GM19043 (cell line): ENCODE results near the gene SOST.

Experiments
- ATAC-seq: cut with Tn5 transposase; IDR thresholded peaks from one replicate; pipeline ENCODE4 v1.9.1; 2021; ENCODE audit warnings: low read depth; ENCODE audit not compliant: unreplicated experiment

Gene SOST

DNA sequence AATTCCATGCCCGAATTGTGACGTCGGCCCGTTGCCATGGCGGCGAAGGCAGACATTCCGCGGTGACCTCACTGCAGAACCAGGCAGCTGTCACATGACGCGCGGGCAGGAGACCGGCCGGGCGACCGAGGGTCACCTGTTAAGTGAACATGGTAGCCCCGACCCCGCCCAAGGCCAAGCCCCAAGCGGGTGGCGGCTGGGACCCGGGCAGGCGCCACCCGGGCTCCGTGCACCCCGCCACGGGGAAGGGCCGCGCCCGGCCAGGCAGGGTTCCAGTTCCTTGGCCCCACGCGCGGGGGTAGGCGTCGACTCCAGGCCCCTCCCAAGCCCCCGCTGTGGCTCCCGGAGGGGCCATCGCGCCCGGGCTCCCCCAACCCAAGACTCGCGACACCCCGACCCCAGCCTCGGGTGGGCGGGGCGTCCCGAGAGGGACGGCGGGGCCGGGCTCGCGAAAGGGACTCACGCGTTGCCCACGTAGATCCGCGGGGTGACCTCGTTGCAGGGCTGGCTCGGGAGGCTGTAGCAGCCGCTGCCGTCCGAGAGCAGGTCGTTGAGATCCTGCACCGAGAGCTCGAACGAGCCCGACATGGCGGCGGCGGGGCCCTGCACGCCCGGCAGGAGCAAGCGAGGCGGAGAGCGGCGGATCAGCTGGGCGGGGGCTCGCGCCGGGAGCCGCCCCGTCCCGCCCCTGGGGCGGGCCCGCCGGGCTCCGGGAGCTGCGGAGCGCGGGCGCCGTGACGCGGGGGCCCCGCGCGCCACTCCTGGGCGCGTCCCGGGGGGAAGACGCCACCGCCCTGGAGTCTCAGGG lies 19.9 kb upstream of the SOST start, which contains the start of gene DUSP3:
TSS of gene DUSP3 (minus strand) at position 641 of the 808 bp plus-strand sequence. CDS start at position 588, 53 bp downstream.
- ATAC-seq: peak; percentile 71

DNA sequence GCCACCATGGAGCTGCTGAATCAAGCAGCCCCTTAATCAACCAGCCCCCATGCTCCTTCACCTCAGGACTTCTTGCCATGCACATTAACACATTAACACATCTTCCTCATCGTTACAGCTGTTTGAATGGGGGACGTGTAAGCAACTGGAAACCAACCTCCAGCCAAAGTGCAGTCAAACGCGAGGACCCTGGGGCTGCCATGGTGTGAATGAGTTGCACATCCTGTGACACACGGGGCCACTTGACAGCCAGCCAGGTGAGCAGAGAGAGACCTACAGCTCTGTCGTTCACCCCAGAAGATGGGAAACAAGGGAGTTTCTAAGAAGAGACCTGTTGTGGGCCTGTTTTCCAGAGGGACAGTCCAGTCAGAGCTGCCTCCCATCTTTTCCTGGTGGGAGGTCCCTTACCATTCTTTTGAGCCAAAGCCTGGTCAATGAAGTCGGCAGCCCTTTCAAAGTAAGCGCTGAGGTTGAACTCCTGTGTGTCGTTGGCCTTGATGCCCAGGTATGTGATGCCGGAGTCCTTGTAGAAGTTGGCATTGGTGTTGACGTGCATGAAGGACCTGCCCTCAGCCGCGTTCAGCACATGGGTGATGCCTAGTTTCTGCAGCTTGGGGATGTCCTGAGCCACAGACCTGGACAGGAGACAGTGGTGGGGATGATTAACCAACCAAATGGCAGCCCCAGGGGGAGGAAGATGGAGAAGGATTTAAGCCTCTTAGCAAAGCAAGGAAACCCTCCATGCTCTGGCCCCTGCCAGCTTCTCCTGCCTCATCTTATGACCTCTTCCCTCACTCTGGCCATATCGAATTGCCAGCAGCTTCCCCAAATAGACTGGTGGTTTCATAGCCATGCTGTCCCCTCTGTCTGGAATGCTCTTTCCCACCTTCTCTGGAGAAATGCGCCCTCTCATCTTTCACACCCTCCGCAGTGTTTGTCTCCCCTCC lies 16.0 kb upstream of the SOST start:
- ATAC-seq: no peak

DNA sequence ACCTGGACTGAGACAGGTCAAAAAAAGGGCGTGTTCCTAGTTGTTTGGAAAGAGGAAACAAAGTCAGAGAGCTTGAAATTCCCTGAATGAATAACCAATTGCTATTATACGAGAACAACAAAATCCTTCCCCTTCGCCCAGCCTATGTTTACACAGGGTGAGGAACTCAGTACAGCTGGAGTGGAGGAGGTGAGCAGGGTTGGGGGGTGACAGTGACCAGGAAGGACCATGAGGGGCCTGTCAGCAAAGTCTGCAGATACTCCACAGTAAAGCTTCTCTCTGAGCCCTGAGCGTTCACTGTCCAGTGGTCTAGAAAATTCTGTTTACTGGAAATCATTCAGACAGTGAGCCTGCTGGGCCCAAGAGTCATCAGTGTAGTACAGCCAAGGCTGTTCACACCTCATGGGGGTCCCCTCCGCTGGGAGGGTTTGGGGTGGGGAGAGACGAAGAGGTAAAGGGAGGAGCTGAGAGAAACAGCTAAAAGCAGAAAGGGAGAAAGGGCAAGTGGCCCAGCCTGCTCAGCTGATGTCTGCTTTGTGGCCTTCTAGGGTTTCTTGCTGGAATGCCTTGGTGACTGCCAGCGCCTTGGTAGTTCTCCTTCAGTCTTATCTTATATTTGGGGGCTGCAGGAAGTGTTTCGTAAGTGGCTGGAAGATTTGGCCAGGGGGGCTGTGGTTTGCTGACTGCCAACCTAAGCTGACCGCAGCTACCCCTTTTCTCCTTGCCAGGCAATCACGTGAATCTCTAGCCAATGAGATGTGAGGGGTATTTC lies 14.5 kb upstream of the SOST start:
- no peak for ATAC-seq

DNA sequence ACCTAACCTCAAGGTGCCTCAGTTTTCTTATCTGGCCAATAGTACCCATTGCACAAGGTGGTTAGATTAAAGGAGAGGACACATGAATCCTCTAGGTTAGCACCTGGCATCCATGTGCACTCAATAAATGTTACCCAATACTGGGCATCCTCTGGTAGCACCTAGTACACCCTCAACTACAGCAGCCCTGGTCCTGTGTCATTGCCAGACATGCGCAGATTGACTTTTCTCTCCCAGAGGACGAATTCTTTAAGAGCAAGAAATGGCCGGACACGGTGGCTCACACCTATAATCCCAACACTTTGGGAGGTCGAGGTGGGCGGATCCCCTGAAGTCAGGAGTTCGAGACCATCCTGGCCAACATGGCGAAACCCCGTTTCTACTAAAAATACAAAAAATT lies 12.9 kb upstream of the SOST start:
- ATAC-seq: no peak

DNA sequence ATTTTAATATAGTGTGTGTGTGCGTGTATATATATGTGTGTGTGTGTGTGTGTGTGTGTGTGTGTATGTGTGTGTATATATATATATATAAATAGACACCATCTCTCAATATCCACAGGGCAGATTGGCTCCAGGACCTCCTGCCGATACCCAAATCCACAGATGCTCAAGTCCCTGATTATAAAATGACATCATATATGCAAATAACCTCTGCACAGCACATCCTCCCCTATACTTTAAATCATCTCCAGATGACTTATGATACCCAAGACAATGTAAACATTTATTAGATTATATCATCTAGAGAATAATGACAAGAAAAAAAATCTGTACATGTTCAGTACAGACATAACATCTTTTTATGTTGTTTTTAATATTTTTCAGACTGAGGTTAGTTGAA lies 12.4 kb upstream of the SOST start:
- no peak for ATAC-seq

DNA sequence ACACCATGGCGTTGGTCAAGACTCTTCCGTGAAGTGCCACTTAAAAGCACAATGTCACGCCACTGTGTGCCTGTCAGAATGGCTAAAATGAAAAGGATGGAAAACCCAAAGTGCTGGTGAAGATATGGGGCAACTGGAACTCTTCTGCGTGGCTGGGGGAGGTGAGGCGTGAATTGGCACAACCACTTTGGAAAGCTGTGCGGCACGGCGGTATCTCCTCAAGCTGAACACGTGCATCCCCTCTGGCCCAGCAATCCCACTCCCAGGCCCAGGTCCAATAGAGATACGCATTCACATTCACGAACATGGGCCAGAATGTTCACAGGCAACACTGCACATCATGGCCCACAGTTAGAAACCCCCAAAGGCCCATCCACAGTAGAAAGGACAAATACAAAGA lies 11.3 kb upstream of the SOST start:
- no peak for ATAC-seq

DNA sequence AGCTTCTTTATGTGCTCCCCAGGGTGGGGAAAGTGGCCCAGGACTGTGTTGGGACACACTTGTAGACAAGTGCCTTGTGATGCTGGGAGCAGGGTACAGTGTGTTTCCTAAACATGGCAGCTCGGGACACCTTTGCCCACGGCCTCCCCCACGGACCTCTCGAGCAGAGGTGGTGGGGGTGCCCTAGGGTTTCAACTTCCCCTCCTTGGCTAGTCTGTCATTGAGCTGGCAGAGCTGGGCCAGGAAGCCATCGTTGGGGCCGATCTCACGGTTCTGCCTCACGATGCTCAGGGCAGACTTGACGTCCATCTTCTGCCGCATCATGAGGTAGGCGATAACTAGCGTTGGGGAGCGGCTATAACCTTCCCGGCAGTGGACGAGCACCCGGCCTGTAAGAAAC lies 10.8 kb upstream of the SOST start:
- ATAC-seq: no peak

DNA sequence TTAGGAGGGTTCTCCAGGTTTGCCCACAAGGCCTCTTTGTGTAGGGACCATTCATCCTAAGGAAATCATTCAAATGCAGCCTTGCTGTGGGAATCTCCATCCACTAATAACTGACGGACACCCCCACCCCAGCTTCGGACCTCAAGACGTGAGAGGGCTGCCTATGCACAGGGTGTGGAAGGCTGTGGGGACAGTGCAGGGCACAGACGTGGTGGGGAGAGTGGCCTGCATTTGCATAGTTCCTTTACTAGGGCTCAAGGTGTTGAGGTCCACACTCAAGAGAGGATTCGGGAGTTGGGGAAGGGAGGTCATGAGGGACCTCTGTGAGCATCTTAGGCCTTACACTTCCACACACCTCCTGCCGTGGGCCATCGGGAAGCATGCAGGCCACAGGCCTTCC lies 10.4 kb upstream of the SOST start:
- no peak for ATAC-seq

DNA sequence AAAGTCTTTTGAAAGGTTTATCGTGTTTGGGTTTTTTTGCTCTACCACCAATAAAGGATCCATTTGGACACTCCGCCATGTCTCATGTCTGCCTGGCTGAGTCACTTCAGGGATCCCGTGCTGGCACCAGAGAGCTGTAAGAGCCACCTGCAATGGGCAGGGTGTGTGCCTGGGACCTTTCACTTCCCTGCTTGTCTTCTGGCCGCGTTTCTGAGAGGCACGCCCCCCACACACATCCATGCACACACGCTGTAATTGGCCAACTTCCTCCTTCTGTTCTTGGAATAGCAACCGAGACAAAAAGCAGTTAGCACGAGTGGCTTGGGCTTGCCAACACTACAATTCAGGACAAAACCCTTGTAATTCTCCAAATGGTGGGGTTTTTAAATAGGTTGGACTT lies 9.8 kb upstream of the SOST start:
- ATAC-seq: no peak

DNA sequence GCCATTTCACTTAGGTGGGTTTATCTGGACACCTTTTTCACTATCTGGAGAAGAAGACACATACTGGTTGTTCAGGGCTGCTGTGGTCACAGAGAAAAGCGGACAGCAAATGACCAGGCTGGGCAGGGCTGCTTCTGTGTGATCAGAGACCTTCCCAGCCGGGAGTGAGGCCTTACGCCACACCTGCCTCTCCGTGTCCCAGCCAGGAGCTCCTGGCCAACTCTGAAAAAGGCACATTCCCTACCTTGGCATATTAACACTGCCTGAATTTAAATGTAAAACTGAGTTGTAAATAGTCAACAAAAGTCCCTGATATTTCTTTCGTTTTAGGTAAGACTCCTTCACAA lies 9.1 kb upstream of the SOST start:
- no peak for ATAC-seq

DNA sequence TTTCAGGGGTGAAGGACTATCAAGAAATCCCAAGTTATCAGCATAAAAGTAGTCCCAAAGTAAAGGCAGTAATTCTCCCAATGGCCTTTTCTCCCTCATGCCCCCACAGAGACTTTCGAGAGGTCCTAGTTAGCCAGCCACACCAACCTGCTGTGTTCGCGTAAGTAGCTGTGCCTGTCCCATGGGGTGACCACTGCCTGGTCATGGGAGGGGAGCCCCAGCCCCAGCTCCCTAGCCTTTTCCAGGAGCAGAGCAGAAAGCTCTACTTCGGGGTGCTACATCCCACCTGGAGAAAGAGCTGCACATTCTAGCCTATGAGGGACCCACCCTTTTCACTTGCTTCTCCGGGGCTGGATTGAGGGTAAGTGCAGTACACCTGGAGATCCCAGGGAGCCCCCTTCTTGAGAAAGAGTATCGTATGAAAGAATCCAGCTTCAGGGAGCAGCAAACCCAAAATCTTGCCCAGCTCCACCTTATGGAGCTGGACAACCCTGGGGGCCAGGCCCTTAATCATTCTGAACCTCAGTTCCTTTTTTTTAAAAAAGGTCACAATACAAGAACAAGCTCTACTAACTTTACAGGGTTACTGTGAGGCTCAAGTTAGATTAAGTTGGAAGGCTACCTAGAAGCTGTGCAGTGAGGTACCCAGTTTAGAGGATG lies 8.6 kb upstream of the SOST start:
- no peak for ATAC-seq

DNA sequence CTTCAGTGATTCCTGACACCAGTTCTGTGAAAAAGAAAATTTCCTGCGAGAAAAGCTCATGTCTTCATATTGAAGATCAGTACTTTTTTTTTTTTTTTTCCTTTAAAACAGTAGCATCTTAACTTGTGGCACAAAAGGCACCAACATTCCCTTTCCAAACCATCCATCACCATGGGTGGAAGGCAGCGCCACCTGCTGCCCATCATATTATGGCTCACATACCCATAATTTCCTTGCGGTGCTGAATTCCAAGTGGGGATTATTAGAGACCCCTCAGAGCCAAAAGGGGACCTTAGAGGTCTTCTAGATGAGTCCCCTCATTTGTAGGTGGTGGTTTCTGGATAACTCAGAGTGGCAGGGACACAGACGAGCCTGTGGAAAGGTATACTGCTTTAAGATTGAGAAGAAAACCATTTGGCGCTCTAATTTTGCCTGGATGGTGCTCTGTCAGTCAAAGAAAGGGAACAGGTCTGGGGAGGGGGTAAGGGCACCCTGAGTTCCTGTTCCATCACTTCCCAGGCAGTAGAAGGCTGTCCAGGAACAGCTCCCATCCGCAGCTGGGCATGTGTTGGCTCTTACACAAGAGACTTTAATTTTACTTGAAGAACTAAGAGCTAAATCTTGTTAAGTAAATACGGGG lies 7.9 kb upstream of the SOST start:
- ATAC-seq: no peak

DNA sequence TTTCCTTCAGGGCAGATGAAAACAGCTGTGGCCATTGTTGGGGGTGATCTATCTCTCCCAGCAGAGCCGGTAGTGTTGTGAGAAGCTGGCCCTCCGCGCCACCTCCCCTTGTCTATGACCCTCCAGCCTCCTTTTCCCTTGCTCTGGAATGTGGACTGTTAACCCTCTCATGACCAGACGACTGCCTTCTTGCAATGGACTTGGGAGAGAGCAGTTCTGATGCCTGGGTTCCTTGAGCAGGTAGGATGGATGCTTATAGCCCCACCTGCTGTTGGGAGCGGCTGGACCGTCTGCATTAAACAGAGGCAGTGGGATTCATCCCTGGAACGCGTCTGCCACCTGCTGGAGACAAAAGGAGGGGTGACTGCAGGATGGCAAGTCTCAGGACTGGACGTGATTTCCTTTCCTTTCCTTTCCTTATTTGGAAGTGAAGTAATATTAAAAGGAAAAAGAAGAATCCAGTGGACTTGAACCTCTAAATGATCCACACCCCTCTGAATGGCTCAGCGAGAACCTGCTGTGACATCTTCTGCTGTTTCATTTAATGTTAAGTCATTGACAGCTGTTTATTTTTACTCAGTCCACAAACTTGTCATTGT lies 1.8 kb upstream of the SOST start:
- no peak for ATAC-seq

DNA sequence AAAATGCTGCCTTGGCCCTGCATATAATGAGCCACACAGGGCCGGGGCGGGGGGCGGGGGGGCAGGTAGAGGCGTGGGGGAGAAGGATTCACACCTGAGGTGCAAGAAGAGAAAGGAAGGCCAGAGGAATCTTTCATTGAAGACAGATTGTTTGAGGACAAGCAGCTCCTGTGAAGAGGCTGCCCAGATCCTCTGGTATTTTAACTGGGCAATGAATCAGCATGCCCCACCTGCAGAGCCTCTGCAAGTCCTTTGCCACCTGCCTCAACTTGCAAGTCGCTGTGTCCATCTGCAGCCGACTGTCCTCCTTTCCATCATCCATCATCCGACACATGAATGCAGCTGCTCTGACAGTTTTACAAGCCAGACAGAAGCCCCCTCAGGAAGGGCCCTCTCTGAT lies 1.2 kb upstream of the SOST start:
- ATAC-seq: no peak

DNA sequence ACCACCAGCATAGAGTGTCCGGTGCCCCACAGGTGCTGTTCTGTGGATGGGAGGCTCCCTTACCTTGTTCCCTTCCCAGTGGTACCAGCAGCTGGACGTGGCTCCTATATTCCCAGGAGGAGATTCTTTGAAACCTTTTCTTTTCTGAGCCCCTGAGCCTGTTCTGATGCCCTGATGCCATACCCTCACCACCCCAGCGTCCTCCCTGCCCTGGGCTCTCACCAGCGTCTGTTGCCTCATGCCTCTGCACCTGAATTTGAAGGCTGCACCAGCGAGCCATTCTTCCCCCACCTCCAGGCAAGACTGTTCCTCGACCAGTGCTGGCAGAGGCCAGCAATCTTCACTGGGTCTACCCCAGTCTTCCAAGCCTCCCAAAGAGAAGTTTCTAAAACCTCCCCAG lies 505 bp downstream of the SOST start:
- no peak for ATAC-seq

DNA sequence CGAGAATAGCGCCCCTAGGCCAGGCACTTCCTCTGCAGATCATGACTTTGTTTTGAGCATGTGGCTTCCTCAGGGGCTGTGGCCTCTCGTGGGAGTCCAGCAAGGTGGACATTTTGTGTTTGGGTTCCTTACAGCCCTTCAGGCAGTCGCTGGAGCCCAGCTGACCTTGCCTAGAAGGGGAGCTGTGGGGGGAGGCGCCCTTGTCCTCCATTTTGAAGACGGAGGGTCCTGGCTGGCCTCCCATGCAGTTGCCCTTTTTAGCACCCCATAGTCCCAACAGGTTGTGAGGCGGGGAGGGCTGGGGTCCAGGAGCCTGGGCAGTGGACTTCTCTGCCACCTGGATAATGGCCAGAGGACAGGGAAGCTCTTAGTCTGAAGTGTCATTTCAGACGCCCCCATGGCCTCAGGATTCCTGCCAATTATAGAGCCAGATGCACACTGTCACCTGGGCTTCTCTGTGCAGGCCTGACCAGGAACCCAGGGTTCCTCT lies 1.4 kb downstream of the SOST start:
- no peak for ATAC-seq

DNA sequence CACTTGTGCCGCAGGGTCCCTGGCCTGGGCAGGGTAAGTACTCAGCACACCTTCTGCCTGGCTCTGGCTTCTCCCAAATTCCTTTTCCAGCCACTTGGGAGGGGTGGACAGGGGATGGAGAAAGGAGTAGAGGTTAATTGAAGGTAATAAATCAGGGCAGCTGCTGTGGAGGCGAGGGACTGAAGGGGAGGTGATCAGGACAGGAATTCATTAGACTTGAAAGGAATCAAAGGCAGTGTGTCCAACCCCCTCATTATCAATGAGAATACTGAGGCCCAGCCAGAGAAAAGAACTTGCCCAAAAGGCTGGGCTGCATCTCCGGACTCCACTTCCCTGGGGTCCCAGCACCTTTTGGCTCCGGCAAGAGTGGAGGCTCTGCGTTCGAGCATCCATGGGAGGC lies 2.4 kb downstream of the SOST start:
- ATAC-seq: no peak

DNA sequence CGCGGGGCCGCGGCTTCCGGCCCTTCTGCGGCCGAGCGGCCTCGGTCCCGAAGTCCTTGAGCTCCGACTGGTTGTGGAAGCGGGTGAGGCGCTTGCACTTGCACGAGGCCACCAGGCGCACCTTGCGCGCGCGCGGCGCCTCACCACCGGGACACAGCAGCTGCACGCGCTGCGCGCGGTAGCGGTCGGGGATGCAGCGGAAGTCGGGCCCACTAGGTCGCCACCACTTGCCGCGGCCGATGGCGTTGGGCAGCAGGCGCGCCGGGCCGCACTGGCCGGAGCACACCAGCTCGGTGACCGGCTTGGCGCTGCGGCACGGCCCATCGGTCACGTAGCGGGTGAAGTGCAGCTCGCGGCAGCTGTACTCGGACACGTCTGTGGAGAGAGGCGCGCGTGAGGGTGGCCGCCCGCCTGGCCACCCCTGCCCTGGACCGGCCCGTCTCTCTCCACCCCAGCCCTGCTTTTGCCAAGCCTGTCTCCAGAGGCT lies 3.2 kb downstream of the SOST start:
- no peak for ATAC-seq

DNA sequence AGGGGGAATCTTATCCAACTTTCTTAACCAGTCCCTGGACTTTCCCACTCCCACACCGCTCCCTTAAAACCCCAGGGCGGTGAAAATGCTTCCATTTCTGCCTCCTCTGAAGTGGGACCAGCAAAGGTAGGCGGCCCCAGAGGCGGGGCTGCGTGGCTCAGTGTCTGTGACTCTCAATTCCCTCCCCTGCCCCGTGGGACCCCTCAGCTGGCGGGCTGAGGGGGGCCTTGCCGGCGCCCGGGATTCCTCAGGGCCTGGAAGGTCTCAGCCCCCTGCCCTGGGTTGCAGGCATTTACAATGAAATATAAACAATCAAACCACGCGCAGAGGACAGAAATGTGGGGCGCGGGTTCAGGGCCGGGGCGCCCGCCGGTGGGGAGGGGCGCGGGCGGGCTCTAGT lies 3.6 kb downstream of the SOST start:
- no peak for ATAC-seq
